T-cell (primary cell): Measurements from ENCODE around the gene PFN1. TPM values are rescaled to one million over a fixed set of nuclear protein-coding genes. Genes with fewer than 3 reads are reported as not detected.
"Not testable (repeated sequence)": the region's sequence is repeated elsewhere in the genome, so short reads cannot be mapped to it uniquely, and the experiment has no call there.

Experiments
- ATAC-seq, 4 experiments: fragments of 200-7000 bp in 3 of 4; fragments of 150-1000 bp in 1 of 4; cut with Tn5 transposase; replicated peaks in 1 of 4; 1 replicate in 3 of 4; 2 replicates in 1 of 4; pipeline ENCODE4 v1.10.0; 2021; ENCODE audit warnings: moderate library complexity in 3 of 4, mild to moderate bottlenecking in 2 of 4, moderate number of reproducible peaks in 1 of 4
- CTCF ChIA-PET, 2 donors: fragments of 300-600 bp; sonication (Branson Sonifier 250); formaldehyde crosslinking; loops; one replicate each; lab custom pipeline; 2022; ENCODE audit warnings: antibody characterized with exemption in 2 of 2; lab: Charles Lee
- POLR2A ChIA-PET, 2 donors: fragments of 300-600 bp; sonication (Branson Sonifier 250); formaldehyde crosslinking; loops; one replicate each; lab custom pipeline; 2022; ENCODE audit warnings: antibody characterized with exemption in 2 of 2; lab: Charles Lee
- DNase-seq, 35 experiments: peaks; one replicate each; pipeline versions ENCODE4 v3.0.0 to v3.0.0-alpha.2; 2013 to 2023
- H3K27ac ChIP-seq: one replicate; pipeline ENCODE4 v1.5.1; 2013; ENCODE audit warnings: low read length
- H3K27me3 ChIP-seq, 2 experiments: replicated peaks in 1 of 2; 1 replicate in 1 of 2; 2 replicates in 1 of 2; pipeline versions ENCODE4 v1.6.1 to v1.7.0; 2013; ENCODE audit warnings: low read length in 1 of 2, mixed read lengths in 1 of 2; ENCODE audit not compliant: control insufficient read depth in 2 of 2, insufficient read depth in 2 of 2; ENCODE audit errors: extremely low read depth in 1 of 2
- H3K36me3 ChIP-seq, 2 donors: 1 replicate in 1 of 2; 2 replicates in 1 of 2; pipeline versions ENCODE4 v1.6.1 to v1.7.0; 2013; ENCODE audit warnings: low read length in 1 of 2; ENCODE audit not compliant: control insufficient read depth in 2 of 2, insufficient read depth in 1 of 2; ENCODE audit errors: extremely low read depth in 1 of 2
- H3K4me1 ChIP-seq, 2 experiments: 1 replicate in 1 of 2; 2 replicates in 1 of 2; pipeline versions ENCODE4 v1.6.1 to v1.7.0; 2013; ENCODE audit warnings: low read length in 2 of 2, mixed read lengths in 1 of 2; ENCODE audit not compliant: insufficient read depth in 2 of 2, control insufficient read depth in 1 of 2; ENCODE audit errors: extremely low read depth in 1 of 2
- H3K4me3 ChIP-seq, 2 donors: 1 replicate in 1 of 2; 2 replicates in 1 of 2; pipeline versions ENCODE4 v1.5.1 to v1.7.0; 2013; ENCODE audit warnings: mild to moderate bottlenecking in 2 of 2, low read length in 1 of 2, moderate library complexity in 1 of 2; ENCODE audit not compliant: control insufficient read depth in 1 of 2; ENCODE audit errors: extremely low read depth in 1 of 2
- H3K9me3 ChIP-seq: 2 replicates; pipeline ENCODE4 v1.7.0; 2013
- H3K27ac Mint-ChIP-seq, 2 donors: one replicate each; pipeline ENCODE4 v1.8.0; 2020 to 2021; ENCODE audit warnings: mild to moderate bottlenecking in 2 of 2, mixed read lengths in 2 of 2
- H3K27me3 Mint-ChIP-seq, 2 donors: one replicate each; pipeline ENCODE4 v1.8.0; 2021 to 2022; ENCODE audit warnings: mixed read lengths in 2 of 2
- H3K36me3 Mint-ChIP-seq: one replicate; pipeline ENCODE4 v1.8.0; 2021; ENCODE audit warnings: mixed read lengths
- H3K4me1 Mint-ChIP-seq, 3 donors: one replicate each; pipeline ENCODE4 v1.8.0; 2020 to 2022; ENCODE audit warnings: mixed read lengths in 3 of 3, mild to moderate bottlenecking in 1 of 3
- H3K4me3 Mint-ChIP-seq, 3 donors: one replicate each; pipeline ENCODE4 v1.8.0; 2020 to 2022; ENCODE audit warnings: mild to moderate bottlenecking in 3 of 3, mixed read lengths in 3 of 3, moderate library complexity in 3 of 3
- H3K9me3 Mint-ChIP-seq, 3 donors: one replicate each; pipeline ENCODE4 v1.8.0; 2020 to 2022; ENCODE audit warnings: mixed read lengths in 3 of 3
- WGBS: methylation state at CpG from one replicate; pipeline ENCODE4 v1.1.5; 2013; ENCODE audit warnings: missing lambda C conversion rate; ENCODE audit not compliant: insufficient coverage; 5-methylcytosine and 5-hydroxymethylcytosine counted together
- total RNA-seq, 35 experiments: library from RNA in 6 of 35; stranded (reverse) in 6 of 35; fragments of 120-200 nt in 1 of 35; gene quantifications; one replicate each; pipeline versions ENCODE4 v1.2.1 to v1.2.4 and lab custom pipeline; 2013 to 2026

PFN1 gene
- total RNA-seq, 5 donors from 2014 or later (not counting 1 experiment from before 2014, with no cell fraction given): 654 to 853 (median 744) TPM

GRCh38 chr17:4932756-4933155 is 15.6 kb downstream of the PFN1 start:
- peaks cover 24 to 34% (median 29%) of the 10 kb centered on the region in 3 donors for H3K4me1 Mint-ChIP-seq
- no peak overlapping the region for H3K4me3 Mint-ChIP-seq
- 94% methylated on average over 12 of the region's 12 CpGs for WGBS
- ATAC-seq: no peak
- H3K9me3 ChIP-seq: no peaks in the 10 kb centered on the region
- peaks cover 3 to 10% of the 10 kb centered on the region in 2 donors for H3K36me3 ChIP-seq
- H3K27me3 ChIP-seq: no peaks in the 10 kb centered on the region
- no peak overlapping the region for H3K27ac ChIP-seq
- no peak overlapping the region for H3K4me3 ChIP-seq
- ChIA-PET POLR2A (no interaction called here), CTCF (interaction anchor here in 1 of 2 donors (1.0 kb wide), 1 partner anchor 34 kb away, joined by 3 read pairs; the partner anchor contains the start of gene SPAG7)
- H3K4me1 ChIP-seq: peaks cover 0 to 16% of the 10 kb centered on the region in 2 experiments
- no peaks in the 10 kb centered on the region for H3K9me3 Mint-ChIP-seq
- peaks cover 24% of the 10 kb centered on the region for H3K36me3 Mint-ChIP-seq
- no peaks in the 10 kb centered on the region for H3K27me3 Mint-ChIP-seq
- DNase-seq: no peak
- no peak overlapping the region for H3K27ac Mint-ChIP-seq

DNA sequence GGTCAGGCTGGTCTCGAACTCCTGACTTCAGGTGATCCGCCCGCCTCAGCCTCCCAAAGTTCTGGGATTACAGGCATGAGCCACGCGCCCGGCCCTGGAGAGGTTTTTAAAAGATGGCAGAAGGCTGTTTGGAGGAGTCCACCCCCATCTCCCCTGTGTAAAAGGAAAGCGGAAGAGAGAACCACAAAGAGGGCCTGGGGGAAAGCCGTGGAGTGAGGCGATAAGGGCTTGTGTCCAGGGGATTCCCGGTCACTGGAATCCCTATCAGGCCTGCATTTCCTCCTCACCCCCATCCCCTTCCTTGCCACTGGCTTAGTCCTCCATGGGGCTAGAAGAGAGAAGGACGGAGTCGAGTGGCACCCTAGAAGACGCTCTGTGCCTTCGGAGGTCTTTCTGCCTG is 16.4 kb downstream of the PFN1 start, which contains the start of gene GP1BA:
Gene GP1BA (plus strand): TSS at position 315 of the 400 bp plus-strand sequence. CDS start 328 bp downstream, outside the sequence.
- H3K36me3 Mint-ChIP-seq: peaks cover 20% of the 10 kb centered on the region
- ATAC-seq (no peak), DNase-seq (no peak)
- Histone ChIP-seq H3K27me3 (no peaks in the 10 kb centered on the region), H3K27ac (no peak within 1 kb of the TSS), H3K4me1 (peaks cover 0 to 14% of the 10 kb centered on the region in 2 experiments), H3K9me3 (no peaks in the 10 kb centered on the region), H3K4me3 (no peak within 1 kb of the TSS), H3K36me3 (peaks cover 0 to 2% of the 10 kb centered on the region in 2 donors)
- ChIA-PET POLR2A (no interaction called here), CTCF (interaction anchor here in 1 of 2 donors (1.0 kb wide), 1 partner anchor 35 kb away, joined by 3 read pairs; the partner anchor contains the start of gene SPAG7)
- WGBS: 92% methylated on average over 4 of the region's 14 CpGs
- peaks cover 23 to 32% (median 25%) of the 10 kb centered on the region in 3 donors for H3K4me1 Mint-ChIP-seq
- no peaks in the 10 kb centered on the region for H3K9me3 Mint-ChIP-seq
- H3K27me3 Mint-ChIP-seq: no peaks in the 10 kb centered on the region
- no peak within 1 kb of the TSS for H3K4me3 Mint-ChIP-seq
- H3K27ac Mint-ChIP-seq: no peak within 1 kb of the TSS

DNA sequence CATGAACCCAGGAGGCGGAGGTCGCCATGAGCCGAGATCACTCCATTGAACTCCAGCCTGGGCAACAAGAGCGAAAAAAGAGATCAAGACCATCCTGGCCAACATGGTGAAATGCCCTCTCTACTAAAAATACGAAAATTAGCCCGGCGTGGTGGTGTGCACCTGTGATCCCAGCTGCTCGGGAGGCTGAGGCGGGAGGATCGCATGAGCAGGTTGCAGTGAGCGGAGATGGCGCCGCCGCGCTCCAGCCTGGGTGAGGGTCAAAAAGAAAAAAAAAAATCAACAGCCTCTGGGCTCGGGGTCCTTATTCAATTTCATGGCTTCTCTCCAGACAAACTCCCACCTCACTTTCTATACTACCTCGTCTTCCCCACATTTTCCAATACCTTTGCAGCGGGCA is 19.4 kb downstream of the PFN1 start:
- ChIA-PET POLR2A (no interaction called here), CTCF (no interaction called here)
- Mint-ChIP-seq H3K4me1 (peaks cover 10 to 13% (median 12%) of the 10 kb centered on the region in 3 donors), H3K27ac (no peak overlapping the region), H3K9me3 (no peaks in the 10 kb centered on the region), H3K36me3 (peaks cover 19% of the 10 kb centered on the region), H3K27me3 (no peaks in the 10 kb centered on the region), H3K4me3 (no peak overlapping the region)
- H3K27me3 ChIP-seq: no peaks in the 10 kb centered on the region
- no peak for DNase-seq
- no peak for ATAC-seq
- peaks cover 0 to 6% of the 10 kb centered on the region in 2 experiments for H3K4me1 ChIP-seq
- 97% methylated on average over 15 of the region's 18 CpGs for WGBS
- no peaks in the 10 kb centered on the region for H3K9me3 ChIP-seq
- no peaks in the 10 kb centered on the region for H3K36me3 ChIP-seq
- no peak overlapping the region for H3K27ac ChIP-seq
- H3K4me3 ChIP-seq: no peak overlapping the region

- H3K27ac Mint-ChIP-seq, H3K27me3 Mint-ChIP-seq, H3K4me1 Mint-ChIP-seq, H3K4me3 Mint-ChIP-seq, H3K9me3 Mint-ChIP-seq, H3K4me3 ChIP-seq, H3K27ac ChIP-seq, H3K4me1 ChIP-seq, DNase-seq, H3K27me3 ChIP-seq, H3K36me3 ChIP-seq, H3K9me3 ChIP-seq, POLR2A ChIA-PET, ATAC-seq: not testable (repeated sequence)
- CTCF ChIA-PET: interaction anchor here in 1 of 2 donors (0.7 kb wide), 1 partner anchor 656 kb away, joined by 3 read pairs; no protein-coding TSS in a partner anchor
- WGBS: 87% methylated on average over 11 of the region's 24 CpGs
- peaks cover 14% of the 10 kb centered on the region for H3K36me3 Mint-ChIP-seq
These were observed 21.6 kb downstream of the PFN1 start for GRCh38 chr17:4926577-4927335.

GRCh38 chr17:4921320-4921719 is 27.0 kb downstream of the PFN1 start:
- Histone ChIP-seq H3K27me3 (no peaks in the 10 kb centered on the region), H3K4me3 (no peak overlapping the region), H3K4me1 (no peaks in the 10 kb centered on the region), H3K27ac (no peak overlapping the region), H3K9me3 (no peaks in the 10 kb centered on the region), H3K36me3 (no peaks in the 10 kb centered on the region)
- no peaks in the 10 kb centered on the region for H3K27me3 Mint-ChIP-seq
- no peaks in the 10 kb centered on the region for H3K4me1 Mint-ChIP-seq
- ChIA-PET CTCF (no interaction called here), POLR2A (no interaction called here)
- DNase-seq (no peak), ATAC-seq (no peak)
- no peaks in the 10 kb centered on the region for H3K9me3 Mint-ChIP-seq
- no peak overlapping the region for H3K4me3 Mint-ChIP-seq
- no peak overlapping the region for H3K27ac Mint-ChIP-seq
- peaks cover under 1% of the 10 kb centered on the region for H3K36me3 Mint-ChIP-seq
- WGBS: no CpG with 5 or more reads among the region's 4 CpGs

DNA sequence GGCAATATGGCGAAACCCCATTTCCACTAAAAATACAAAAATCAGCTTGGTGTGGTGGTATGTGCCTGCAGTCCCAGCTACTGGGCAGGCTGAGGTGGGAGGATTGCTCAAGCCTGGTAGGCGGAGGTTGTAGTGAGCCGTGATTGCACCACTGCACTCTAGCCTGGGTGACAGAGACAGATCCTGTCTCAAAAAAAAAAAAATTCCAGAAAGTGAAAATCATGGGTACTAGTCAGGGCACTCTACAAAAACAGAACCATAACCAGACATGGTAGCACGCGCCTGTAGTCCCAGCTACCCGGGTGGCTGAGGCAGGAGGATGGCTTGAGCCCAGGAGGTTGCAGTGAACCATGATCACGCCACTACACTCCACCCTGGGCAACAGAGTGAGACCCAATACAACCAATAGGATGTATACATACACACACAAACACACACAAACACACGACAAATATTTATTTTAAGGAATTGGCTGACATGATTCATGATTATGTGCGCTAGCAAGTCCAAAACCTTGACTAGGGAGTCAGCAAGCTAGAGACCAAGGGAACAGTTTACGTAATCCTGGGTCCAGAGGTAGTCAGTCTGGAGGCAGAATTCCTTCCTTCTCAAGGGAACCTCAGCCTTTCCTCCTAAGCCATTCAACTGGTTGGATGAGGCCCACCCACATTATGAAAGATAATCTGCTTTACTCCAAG is 27.8 kb downstream of the PFN1 start:
- POLR2A ChIA-PET: interaction anchor here in 1 of 2 donors (0.5 kb wide), 1 partner anchor 623 kb away, joined by 3 read pairs; no protein-coding TSS in a partner anchor
- H3K4me3 Mint-ChIP-seq: no peak overlapping the region
- ATAC-seq: no peak

More for the DNA sequence above, 27.8 kb downstream of the PFN1 start:
- H3K9me3 Mint-ChIP-seq: no peaks in the 10 kb centered on the region
- Histone ChIP-seq H3K9me3 (no peaks in the 10 kb centered on the region), H3K4me3 (no peak overlapping the region), H3K27me3 (no peaks in the 10 kb centered on the region), H3K4me1 (no peaks in the 10 kb centered on the region), H3K36me3 (no peaks in the 10 kb centered on the region), H3K27ac (no peak overlapping the region)
- no peaks in the 10 kb centered on the region for H3K4me1 Mint-ChIP-seq
- H3K36me3 Mint-ChIP-seq: no peaks in the 10 kb centered on the region
- H3K27ac Mint-ChIP-seq: no peak overlapping the region
- 93% methylated on average over 3 of the region's 10 CpGs for WGBS
- CTCF ChIA-PET: no interaction called here
- no peaks in the 10 kb centered on the region for H3K27me3 Mint-ChIP-seq
- DNase-seq: no peak
